ENCODE results near the gene TMEM204.
"Not testable (repeated sequence)": the region's sequence is repeated elsewhere in the genome, so short reads cannot be mapped to it uniquely, and the experiment has no call there.

Gene TMEM204

DNA sequence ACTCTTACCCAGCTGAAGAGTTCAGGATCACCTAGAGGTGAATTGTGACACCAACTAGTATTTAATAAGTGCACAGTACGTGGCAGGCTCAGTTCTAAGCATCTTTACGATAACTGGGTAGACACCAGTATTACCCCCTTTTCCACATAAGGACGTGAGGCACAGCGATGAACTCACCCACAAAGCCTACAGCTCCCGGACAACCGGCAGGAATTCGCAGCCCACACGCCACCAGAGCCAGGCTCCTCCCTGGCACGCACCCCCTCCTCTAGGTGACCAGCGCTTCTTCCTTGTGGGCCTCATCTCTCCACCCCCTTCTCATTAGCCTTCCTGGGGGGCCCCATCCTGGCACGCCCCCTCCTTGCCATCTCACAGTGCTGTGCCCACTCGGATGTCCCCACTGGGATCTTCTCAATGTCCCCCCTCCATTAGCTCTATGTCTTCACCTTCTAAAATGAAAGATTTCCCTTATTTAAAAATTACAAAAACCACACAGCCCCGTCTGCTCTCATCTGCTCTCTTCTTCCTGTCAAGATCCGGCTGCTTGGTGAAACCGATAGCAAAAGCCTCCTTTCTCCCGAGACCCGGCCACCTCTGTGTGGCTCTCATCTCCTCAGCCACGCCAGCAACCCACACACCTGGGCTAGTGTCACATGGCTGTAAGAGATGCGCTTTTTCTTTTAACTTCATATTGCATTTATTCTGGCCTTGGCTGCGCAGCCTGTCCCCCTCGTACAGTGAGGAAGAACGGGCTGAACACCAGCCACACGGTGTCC is 57.7 kb downstream of the TMEM204 start:
- no peak for DNase-seq

DNA sequence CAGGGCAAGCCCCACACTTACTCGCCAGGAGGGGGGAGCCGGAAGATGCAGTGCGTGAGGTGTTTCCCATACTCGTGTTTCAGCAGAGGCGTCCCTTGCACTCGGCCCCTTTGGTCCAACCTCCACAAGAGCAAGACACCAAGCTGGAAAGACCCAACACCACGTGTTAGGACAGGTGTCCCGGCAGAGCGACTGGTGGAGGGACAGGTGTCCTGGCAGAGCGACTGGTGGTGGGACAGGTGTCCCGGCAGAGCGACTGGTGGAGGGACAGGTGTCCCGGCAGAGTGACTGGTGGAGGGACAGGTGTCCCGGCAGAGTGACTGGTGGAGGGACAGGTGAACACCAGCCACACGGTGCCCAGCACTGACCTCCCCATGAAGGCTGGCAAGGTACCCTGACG is 59.0 kb downstream of the TMEM204 start:
- no peak for DNase-seq

GRCh38 chr16:1595511-1595910 is 62.0 kb downstream of the TMEM204 start:
- not testable (repeated sequence) for DNase-seq

GRCh38 chr16:1596516-1596915 is 63.0 kb downstream of the TMEM204 start:
- DNase-seq, result no peak

DNA sequence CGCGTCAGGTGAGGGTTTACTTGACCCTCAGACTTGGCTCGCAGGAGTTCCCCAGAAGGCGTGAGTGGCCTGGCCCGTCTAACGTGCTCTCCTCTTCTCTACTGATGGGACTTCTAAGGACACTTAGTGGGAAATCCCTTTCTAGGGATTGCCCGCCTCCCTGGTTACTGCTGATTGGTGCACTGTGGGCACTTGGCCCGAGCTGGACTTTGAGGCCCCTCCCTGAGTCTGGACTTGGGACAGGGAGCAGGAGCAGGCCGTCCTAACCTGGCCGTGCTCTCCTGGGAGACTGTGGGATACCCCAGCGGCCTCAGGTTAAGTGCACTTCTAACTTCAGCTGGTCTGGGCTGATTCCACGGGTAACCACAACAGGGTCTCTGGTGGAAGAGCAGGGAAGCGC is 63.7 kb downstream of the TMEM204 start:
- no peak for DNase-seq

GRCh38 chr16:1601031-1601430 is 67.6 kb downstream of the TMEM204 start:
- no peak for DNase-seq

DNA sequence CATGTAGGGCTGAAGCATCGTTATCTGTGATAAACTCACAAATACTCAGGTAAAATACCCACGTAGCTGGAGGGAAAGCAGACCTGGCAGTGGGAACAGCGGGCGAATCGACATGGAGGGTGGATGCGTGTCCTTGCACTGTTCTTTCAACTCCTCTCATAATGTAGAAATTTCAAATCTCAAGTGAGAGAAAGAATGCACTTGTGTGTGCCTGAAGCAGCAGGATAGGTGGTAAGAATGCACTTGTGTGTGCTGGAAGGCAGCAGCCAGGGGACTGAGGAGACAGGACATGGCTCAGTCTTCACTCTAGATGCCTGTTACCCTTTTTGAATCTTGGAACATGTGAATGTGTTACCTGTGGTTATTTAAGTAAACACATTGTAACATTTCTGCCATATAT is 68.0 kb downstream of the TMEM204 start:
- DNase-seq, result no peak

GRCh38 chr16:1602285-1602684 is 68.8 kb downstream of the TMEM204 start:
- no peak for DNase-seq
